GM10266 (cell line): Measurements from ENCODE around the gene TNFAIP8.

Experiments
- DNase-seq: peaks from one replicate; pipeline ENCODE4 v3.0.0; 2012; ENCODE audit errors: extremely low spot score
- TF ChIP-seq, protein P1 (sequence below): IDR thresholded peaks from 2 replicates; pipeline ENCODE4 v1.5.1; 2012; ENCODE audit warnings: mild to moderate bottlenecking, low read depth; ENCODE audit not compliant: control insufficient read depth, insufficient read depth; ENCODE audit errors: missing control alignments

TNFAIP8 gene

DNA sequence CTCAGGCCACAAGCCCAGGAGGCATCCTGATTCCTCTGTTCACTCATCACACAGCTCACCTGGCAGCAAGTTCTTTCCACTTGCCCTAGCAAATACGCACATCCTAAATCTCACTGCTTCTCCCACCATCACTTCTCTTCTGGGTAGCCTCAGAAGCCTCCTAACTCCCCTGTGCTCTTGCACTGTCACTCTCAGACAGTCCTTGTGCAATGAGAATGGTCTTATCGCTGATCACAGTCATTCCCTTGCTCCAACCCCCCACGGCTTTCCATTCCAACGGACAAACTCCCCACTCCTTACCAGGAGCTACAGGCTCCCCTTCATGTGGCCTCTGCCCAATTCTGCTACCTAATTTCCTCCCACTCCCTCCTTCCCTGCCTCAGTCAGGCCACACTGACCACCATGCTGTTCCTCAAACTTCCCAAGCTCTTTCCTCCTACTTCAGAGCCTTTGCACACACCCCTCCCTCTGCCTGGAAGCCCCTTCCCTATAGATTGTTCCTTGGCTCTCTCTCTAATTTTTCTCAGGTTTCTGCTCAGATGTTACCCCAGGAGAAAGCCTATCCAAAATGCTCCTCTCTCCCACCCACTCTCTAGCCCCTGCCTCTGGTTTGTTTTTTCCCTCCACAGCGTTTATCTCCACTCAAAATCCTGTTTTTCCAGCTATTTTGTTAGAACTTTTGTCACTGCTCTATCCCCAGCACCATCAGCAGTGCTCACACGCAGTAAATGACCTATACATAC is 34.1 kb upstream of the TNFAIP8 start:
- no peak for DNase-seq
- TF ChIP-seq, protein P1, sequence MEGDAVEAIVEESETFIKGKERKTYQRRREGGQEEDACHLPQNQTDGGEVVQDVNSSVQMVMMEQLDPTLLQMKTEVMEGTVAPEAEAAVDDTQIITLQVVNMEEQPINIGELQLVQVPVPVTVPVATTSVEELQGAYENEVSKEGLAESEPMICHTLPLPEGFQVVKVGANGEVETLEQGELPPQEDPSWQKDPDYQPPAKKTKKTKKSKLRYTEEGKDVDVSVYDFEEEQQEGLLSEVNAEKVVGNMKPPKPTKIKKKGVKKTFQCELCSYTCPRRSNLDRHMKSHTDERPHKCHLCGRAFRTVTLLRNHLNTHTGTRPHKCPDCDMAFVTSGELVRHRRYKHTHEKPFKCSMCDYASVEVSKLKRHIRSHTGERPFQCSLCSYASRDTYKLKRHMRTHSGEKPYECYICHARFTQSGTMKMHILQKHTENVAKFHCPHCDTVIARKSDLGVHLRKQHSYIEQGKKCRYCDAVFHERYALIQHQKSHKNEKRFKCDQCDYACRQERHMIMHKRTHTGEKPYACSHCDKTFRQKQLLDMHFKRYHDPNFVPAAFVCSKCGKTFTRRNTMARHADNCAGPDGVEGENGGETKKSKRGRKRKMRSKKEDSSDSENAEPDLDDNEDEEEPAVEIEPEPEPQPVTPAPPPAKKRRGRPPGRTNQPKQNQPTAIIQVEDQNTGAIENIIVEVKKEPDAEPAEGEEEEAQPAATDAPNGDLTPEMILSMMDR, result no peak

DNA sequence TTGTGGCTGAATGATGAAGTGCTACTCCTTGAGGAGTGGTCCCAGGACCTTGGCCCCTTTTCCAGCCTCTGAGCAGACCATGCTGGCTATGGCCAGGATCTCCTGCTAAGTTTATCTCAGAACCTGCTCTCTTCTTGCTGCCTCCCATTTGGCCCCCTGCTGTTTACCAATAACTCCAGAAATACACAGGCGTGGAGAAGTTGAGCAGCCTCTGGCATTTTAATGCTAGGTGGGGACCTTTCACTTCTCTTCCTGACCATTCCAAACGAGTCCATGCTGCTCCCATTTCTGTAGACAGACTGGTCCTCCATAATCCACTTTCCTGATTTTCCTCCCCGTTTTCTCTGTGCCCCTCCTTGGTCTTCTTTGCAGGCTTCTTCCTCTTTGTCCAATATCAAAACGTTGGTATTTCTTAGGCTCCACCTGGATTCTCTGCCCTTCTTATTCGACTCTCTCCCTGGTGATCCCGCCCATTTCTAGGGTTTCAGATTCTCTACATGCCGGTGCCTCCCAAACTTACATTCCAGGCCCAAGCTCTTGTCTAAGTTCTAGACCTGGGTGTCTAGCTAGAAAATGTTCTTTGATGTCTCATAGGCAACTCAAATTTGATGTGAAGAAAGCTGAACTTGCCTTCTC is 33.4 kb upstream of the TNFAIP8 start:
- no peak for DNase-seq
- TF ChIP-seq, protein P1, result no peak

DNA sequence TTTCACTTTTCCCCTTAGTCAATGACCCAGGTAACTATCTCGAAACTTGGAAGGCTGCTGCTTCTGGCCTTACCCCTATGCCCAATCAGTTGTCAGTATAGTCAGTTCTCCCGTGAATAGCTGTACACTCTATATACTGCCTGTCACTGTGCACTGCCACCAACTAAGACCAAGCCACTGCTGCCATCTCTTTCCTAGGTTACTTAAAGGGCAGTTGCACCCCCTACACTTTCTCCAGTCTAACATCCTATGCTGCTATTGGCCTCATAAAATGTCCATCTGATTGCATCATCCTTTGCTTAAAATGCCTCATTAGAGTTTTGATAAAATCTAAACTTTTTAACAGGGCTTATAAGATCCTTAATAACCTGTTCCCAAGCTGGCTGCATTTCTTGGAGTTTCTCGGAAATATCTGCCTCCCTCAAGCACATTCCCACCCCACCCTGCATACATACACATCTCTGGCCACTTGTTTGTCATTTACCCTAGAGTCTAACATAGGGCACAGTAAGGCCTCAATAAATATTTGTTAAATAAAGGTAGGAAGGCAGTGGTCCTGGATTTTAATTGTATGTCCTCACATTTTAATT is 32.8 kb upstream of the TNFAIP8 start:
- TF ChIP-seq, protein P1, result no peak
- DNase-seq, result no peak

DNA sequence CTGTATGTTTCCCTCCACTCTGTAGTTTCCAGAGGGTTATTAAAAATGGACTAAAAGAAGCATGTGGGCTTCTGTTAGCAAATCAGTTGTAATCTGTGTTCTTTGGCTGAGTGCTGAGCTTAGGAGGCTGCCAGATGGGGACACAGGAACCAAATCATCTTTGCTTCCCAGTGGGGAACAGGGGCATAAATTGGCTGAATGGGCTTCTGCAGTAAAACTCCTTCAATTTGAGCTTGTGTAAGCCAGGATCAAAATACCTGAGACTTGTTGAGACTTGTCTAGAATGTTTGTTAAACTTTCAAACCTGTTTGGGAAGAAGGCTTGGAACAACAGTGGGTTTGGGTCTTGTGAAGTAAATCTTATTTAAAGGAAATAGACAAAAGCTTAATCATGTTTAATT is 32.2 kb upstream of the TNFAIP8 start:
- TF ChIP-seq, protein P1, result no peak
- no peak for DNase-seq

DNA sequence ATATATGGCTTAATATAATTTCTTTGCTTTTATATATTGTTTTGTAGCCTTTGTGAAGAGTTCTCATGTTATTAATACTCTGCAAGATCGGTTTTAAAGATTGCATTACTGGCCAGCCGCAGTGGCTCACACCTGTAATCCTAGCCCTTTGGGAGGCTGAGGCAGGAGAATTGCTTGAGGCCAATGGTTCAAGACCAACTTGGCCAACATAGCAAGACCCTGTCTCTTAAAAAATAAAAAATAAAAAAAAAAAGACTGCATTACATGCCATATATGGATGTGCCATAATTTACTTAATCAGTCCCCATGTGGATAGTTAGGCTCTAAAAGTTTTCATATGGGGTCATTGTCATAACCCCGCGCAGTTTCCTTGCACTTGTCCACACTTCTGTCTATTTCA is 31.0 kb upstream of the TNFAIP8 start:
- TF ChIP-seq, protein P1, result no peak
- no peak for DNase-seq

DNA sequence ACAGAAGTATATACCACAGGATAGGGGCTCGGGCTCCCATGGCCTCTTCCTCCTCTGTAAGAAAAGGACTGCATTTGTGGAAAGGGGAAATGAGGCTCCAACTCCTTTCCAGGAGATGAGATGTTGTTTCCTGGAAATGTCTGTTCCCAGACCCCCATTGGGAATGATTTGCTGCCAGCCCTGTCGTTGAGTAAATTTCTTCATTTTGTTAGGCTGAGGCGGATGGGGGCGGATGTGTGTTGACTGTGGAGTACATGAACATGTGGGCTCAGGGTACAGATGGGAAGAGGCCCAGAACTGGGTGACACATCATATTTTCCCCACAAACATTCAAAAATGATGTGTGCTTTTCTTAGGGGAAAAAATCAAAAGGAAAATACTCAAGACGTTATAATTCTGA is 28.8 kb upstream of the TNFAIP8 start:
- TF ChIP-seq, protein P1, result no peak
- DNase-seq, result no peak

DNA sequence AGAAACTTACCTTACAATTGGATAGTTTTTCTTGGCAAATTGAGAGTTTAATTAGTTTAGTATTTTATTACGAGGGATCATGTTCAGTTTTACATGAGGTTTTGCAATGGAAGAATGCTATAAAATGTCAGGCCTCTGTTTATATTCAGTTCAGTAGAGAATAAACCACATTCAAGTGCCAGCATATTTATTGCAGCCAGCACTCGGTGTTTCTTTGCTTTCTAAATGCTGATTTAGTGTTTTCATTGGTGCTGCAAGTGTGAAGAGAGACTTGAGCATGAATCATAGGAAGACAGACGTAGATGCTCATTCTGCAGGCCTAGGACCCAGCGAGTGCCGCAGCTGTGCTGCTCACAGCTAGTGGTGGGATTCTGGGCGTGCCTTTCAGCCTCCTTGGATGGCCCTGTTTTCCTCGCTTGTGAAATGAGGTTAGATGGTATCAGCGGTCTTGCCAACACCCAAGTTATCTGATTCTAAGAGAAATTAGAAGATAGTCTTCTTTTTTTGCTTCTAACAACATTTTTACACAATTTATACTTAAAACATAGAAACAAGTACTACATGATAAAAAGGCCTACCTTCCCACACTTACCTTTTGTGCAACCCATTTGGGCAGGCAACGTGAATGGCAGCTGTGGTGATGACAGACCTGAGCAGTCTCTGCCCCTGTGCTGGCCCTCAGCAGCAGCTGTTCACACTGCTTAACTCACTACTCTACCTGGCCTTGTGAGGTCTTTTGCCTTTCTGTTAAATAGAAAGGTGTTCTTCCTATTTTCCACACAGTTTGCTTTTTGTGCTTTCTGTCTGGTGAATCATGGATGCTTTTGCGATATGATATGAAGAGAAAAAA is 26.8 kb upstream of the TNFAIP8 start:
- TF ChIP-seq, protein P1, result no peak
- no peak for DNase-seq
